GM18508 (cell line): ENCODE measurements around the gene RIN3.

Experiments
- ATAC-seq: cut with Tn5 transposase; IDR thresholded peaks from one replicate; pipeline ENCODE4 v1.9.1; 2021; ENCODE audit warnings: moderate number of reproducible peaks; ENCODE audit not compliant: insufficient read depth, unreplicated experiment

RIN3 gene

GRCh38 chr14:92654239-92654901 is 140.8 kb downstream of the RIN3 start:
- ATAC-seq: no peak

- ATAC-seq: no peak
Measured at GRCh38 chr14:92655419-92656201, 142.0 kb downstream of the RIN3 start.

GRCh38 chr14:92656306-92657081 is 142.9 kb downstream of the RIN3 start:
- no peak for ATAC-seq

GRCh38 chr14:92657457-92658142 is 144.0 kb downstream of the RIN3 start:
- no peak for ATAC-seq

GRCh38 chr14:92658160-92658559 is 144.6 kb downstream of the RIN3 start:
- ATAC-seq: no peak

GRCh38 chr14:92658684-92659083 is 145.1 kb downstream of the RIN3 start:
- ATAC-seq: no peak

- ATAC-seq: no peak
Measured at GRCh38 chr14:92659765-92660561, 146.4 kb downstream of the RIN3 start.

GRCh38 chr14:92660571-92660970 is 147.0 kb downstream of the RIN3 start:
- ATAC-seq: no peak

GRCh38 chr14:92663049-92663448 is 149.5 kb downstream of the RIN3 start:
- ATAC-seq: no peak

GRCh38 chr14:92665661-92666110 is 152.1 kb downstream of the RIN3 start:
- no peak for ATAC-seq

GRCh38 chr14:92666251-92666650 is 152.7 kb downstream of the RIN3 start:
- ATAC-seq: no peak

GRCh38 chr14:92668276-92668973 is 154.8 kb downstream of the RIN3 start:
- ATAC-seq: no peak

- no peak for ATAC-seq
Measured at GRCh38 chr14:92670160-92670559, 156.6 kb downstream of the RIN3 start.

- no peak for ATAC-seq
Measured at GRCh38 chr14:92670643-92671366, 157.2 kb downstream of the RIN3 start.

- ATAC-seq: no peak
Measured at GRCh38 chr14:92673601-92674150, 160.1 kb downstream of the RIN3 start.

- ATAC-seq: no peak
Measured at GRCh38 chr14:92675421-92675820, 161.8 kb downstream of the RIN3 start.

GRCh38 chr14:92675976-92676375 is 162.4 kb downstream of the RIN3 start:
- ATAC-seq: no peak

- no peak for ATAC-seq
Measured at GRCh38 chr14:92676403-92677086, 163.0 kb downstream of the RIN3 start.
